COLO668 (cell line): ENCODE results near the gene TTC14.

ENCODE experiments used
- DNase-seq: peaks from one replicate; lab custom pipeline; 2025; ENCODE audit not compliant: unreplicated experiment; lab: John Stamatoyannopoulos, UW

Gene TTC14

DNA sequence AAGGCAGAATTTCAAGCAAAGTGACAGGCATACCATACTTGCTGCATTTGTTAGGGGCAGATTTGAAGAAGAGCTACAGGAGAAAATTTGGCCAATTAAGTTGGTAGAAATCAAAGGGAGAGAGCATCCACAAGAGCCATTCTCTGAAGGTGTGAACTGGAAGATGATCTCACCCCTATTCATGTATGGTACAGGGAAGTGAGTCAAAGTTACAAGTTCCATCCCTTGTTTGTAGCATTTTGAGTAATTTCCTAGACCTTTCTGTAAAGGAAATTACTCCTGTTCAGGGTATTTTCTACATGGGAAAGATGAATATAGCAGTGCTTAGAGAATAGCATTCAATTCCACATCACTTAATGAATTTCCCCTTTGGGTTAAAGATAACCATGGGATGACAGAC, 28.4 kb downstream of the TTC14 start:
- DNase-seq: no peak

DNA sequence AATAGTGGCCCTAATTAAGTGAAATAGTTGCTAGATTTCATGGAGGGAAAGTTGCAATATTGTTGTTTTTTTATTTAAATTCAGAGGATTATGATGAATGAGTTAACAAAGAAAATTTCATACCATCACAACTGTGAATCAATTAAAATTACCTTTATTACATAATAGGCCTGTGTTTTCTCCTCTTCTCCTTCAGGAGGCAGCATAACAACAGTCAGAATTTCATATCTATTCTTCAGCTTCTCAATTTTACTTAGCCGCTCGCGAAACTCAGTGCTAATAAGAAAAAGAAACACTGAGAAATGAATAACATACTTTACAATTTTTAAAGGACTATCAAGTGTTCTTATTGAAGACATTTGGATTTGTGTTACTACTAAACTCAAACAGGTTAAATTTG, 29.4 kb downstream of the TTC14 start:
- no peak for DNase-seq

DNA sequence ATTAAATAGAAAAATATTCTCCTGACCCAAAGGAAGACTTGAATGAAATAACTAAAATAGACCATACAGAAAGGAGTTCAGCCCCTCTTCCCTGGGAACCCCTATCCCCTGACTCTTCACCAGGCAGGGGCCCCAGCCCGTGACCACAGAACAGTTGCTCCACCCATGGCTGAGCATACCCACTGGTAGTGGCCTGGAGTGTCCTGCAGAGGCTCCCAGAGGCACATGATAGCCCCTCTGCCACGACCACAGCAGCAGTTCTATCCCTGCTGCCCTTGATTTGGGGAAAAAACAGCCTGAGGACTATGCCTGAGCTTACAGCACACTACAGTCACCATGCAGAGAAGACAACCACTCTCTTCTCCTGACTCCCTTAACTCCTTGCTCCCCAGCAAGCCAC, 31.8 kb downstream of the TTC14 start:
- no peak for DNase-seq

DNA sequence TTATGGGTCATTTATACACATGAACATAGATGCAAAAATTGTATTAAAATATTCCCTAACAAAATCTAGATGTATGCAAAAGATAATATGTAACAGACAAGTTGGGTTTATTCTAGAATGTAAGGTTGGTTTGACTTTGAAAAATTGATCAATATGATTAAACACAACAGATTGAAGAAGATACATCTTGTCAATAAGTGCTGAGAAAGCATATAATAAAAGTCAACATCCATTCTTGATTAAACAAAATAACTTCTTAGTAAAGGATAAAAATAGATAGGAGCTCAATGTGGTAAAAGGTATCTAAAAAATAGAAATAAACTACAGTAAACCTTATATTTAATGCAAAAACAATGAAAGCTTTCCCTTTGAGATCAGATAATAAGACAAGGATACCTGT, 39.0 kb downstream of the TTC14 start:
- DNase-seq: no peak

DNA sequence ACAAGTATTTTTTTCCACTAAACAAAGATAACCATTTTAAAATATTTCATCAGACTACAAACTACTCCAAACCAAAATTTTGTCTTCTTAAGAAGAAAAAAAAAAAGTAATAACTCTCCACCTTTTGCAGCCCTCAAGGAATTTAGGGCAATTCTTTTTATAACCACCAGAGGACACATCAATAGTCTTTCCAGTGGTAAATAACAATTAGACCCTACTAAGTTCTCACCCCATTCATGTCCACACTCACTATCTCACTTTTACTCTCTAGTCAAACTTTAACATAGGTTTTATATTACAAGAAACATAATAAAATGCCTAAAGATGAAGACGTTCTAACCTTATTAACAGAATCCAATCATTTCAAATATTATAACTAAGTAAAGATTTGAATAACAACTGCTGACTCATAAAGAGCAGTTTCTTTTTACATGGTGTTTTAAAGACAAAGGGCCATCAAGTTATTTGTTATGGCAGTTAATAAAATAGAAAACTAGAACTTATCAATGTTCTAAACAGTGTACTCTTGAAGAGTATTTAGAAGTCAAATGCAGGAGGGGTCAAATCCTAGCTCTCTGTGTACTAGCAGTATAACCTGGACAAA, 44.3 kb downstream of the TTC14 start:
- DNase-seq: no peak

DNA sequence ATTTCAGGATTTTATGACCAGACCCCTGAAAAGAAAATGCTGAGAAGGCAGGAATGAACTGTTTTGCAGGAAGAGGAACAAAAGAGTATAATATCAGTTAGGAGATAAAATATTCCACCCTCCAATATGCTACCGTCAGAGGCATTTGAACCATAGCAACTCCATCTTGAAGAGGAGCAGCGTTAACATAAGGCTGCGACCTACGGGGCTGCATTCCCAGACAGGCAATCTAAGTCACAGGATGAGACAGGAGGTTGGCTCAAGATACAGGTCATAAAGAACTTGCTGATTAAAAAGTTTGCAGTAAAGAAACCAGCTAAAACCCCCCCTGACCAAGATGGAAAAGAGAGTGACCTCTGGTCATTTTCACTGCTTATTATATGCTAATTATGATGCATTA, 54.4 kb downstream of the TTC14 start:
- no peak for DNase-seq

DNA sequence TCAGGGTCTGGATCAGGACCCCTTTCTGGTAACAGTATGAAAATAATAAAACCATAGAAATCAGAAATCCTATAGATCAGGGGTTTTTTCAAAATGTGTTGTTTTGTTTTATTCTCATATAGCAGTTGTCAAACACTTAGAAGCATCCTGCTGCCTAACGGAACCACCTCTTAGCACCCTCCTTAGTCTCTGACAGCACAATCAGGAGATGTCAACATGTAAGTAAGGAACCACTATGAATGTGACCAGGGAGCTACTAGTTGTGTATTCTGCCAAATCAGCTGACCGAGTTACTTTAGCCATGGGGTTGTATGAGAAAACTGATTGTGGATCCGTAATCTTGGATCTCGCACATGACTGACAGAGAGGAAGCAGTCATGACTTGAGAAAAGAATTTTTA, 55.1 kb downstream of the TTC14 start:
- DNase-seq: no peak
